COR-L47 (cell line): ENCODE data around the gene AFF3.
"Not testable (repeated sequence)": the region's sequence is repeated elsewhere in the genome, so short reads cannot be mapped to it uniquely, and the experiment has no call there.

Experiments
- DNase-seq: peaks from one replicate; lab custom pipeline; 2025; lab: John Stamatoyannopoulos, UW

Gene AFF3

DNA sequence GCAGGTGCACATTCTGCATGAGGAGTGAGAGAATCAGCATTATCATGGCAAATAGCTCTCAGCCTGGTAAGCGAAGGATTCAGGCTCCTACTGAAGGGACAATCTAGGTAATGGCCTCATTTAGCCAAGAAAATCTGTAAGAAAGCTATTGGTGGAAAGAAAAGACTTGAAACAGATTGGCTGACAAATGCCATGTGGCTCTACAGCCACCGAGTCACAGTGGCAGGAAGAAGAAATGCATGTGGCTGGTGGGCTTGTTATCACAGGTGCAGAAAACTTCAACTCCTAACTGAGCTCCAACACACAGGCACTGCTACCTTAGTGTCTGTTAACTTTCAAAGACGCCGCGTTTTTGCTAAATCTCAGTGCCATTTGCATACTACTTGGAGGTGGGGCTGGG is 592.0 kb downstream of the AFF3 start:
- DNase-seq = no peak

GRCh38 chr2:99545604-99546003 is 596.8 kb downstream of the AFF3 start:
- DNase-seq = peak; percentile 49

DNA sequence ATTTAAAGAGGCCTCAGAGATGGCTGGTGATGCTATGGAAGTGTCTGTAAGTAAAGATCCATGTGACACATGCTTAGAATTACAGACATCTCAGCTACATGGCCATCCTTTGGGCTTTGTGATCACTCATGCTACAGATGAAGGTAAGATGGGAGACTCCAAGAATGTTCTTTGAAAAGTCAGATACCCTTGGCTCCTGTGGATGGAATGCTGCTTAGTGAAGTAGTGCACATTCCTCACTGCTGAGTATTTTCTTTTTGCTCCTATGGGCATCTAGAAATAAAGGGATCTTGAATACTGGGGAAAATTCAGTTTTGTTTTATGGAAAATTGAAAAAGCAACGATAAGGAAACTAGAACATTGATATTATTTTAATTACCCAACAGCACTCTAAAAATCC is 597.3 kb downstream of the AFF3 start:
- no peak for DNase-seq

GRCh38 chr2:99544608-99545007 is 597.8 kb downstream of the AFF3 start:
- no peak for DNase-seq

- DNase-seq = no peak
Observed at GRCh38 chr2:99543247-99543646, 599.1 kb downstream of the AFF3 start.

GRCh38 chr2:99537910-99538485 is 604.4 kb downstream of the AFF3 start:
- DNase-seq = no peak

GRCh38 chr2:99524056-99524455 is 618.3 kb downstream of the AFF3 start:
- DNase-seq = no peak

- no peak for DNase-seq
Observed at GRCh38 chr2:99522157-99522556, 620.2 kb downstream of the AFF3 start.

DNA sequence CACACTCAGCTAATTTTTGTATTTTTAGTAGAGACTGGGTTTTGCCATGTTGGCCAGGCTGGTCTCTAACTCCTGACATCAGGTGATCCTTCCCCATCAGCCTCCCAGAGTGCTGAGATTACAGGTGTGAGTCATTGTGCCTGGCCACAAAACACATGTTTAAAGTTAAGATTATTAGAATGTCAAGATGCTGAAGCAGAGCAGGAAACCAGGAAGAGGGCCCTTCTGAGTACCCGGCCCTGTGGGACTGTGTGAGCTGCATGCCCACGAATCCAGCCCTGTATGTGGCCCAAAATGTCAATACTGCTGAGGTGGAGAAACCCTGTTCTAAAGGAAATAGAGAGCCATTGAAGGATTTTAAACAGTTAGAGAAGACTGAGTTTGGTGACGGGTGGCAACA is 621.6 kb downstream of the AFF3 start:
- DNase-seq = no peak

DNA sequence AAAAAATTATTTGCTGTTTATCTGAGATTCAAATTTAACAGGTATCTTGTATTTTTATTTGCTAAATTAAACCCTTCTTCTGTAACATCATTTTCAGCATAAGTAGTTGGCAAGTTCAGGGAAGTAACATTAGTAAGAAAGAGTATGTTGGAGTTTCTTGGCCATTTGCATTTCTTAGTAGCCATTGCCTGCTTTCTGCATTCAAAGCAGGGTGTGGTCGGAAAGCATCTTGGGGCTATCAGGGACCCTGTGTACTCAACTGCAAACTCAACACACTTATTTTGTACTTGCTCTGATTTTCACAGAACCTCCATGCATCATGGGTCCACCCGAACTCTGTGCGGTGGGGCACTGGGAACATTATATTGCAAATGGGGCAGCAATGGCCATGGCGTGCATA is 622.2 kb downstream of the AFF3 start:
- no peak for DNase-seq

GRCh38 chr2:99514357-99514756 is 628.0 kb downstream of the AFF3 start:
- DNase-seq = no peak

DNA sequence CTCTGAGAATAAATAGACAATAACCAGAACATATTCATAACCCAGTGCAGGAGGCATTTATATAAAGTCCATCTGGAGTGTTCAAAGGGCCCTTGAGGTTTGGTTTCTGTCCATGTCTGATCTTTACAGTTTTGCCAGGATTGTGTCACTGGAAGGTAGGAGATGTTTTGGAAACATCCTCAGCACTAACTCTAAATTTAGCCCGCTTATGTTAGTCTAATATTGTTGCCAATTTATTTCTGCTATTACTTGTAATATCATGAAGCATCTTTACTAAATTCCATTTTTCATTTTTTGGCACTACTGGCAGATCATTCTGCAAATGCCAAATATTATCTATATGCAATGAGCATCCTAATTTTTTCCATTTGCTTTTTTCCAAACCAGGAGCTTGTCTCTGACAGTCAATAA is 630.2 kb downstream of the AFF3 start:
- no peak for DNase-seq

DNA sequence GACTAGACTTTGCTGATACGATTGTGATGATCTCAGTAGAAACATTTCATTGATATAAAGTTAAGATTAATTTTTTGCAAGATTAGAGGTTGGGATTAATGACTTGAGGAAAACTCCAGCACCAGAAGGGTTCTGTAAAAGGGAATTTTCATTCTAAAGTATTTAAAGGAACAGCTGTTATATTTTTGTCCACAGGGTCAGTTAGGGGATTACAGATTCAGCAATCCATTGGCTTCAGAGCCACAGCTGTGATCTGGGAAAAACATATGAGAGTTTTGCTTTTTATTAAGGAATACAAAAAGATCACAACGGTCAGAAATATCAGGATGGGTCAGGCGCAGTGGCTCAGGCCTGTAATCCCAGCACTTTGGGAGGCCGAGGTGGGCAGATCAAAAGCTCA is 633.0 kb downstream of the AFF3 start:
- no peak for DNase-seq

DNA sequence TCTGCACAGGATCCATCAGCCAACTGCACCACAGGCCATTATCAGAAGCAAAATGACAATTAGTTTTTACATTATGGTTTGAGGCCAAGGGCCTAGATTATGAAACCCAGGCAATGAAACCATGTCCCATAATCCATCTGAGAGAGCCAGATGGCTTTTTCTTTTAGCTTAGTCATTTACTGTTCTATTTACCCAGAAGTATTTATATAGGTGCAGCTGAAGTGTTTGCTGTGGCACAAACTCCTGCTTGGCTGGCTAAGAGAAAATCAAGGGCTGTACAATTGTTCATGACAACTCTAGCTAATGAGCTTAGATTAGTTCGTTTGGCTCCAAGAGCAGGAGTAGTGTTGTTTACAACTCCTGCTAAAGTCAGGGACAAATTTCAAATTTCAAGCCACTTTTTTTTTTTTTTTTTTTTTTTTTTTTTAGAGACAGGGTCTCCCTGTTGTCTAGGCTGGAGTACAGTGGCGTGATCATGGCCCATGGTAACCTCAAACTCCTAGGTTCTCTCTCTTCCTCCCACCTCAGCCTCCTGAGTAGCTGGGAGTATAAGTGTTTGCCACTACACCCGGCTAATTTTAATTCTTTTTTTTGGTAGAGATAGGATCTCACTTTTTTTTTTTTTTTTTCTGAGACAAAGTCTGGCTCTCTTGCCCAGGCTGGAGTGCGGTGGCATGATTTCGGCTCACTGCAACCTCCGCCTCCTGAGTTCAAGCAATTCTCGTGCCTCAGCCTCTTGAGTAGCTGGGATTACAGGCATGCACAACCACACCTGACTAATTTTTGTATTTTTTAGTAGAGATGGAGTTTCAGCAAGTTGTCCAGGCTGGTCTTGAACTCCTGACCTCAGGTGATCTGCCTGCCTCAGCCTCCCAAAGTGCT is 634.2 kb downstream of the AFF3 start:
- DNase-seq = peak; percentile 68

DNA sequence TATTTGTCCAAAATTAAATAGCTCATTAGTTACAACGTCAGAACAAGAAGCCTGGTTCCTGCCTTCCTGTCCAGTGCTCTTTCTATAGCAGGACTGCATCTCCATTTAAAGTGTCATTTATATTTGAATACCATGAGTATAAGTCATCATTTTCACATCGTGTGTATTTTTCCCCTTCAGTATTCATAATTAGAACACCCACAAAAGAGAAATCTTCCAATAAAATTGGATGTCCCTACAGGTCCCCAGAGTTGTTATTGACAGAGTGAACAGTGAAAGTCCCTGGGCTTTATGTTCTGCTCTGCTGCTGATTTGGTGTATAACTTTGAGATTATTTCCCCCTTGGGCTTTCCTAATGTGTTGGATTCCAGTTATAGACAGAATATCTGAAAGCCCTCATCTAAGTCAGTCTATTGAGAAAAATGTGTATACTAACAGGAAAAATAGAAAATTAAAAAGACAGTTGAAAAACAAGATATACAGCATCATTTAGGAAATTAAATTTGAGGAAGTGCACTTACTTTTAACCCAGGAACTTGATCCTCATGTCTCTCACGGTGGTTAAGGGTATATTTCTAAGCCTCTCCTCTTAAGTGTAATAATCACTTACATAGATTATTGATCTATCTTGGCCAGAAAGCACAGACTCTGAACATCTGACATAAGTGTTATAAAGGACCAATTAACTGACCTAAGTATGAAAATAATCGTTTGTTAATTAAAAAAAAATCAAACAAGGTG is 637.4 kb downstream of the AFF3 start:
- no peak for DNase-seq

DNA sequence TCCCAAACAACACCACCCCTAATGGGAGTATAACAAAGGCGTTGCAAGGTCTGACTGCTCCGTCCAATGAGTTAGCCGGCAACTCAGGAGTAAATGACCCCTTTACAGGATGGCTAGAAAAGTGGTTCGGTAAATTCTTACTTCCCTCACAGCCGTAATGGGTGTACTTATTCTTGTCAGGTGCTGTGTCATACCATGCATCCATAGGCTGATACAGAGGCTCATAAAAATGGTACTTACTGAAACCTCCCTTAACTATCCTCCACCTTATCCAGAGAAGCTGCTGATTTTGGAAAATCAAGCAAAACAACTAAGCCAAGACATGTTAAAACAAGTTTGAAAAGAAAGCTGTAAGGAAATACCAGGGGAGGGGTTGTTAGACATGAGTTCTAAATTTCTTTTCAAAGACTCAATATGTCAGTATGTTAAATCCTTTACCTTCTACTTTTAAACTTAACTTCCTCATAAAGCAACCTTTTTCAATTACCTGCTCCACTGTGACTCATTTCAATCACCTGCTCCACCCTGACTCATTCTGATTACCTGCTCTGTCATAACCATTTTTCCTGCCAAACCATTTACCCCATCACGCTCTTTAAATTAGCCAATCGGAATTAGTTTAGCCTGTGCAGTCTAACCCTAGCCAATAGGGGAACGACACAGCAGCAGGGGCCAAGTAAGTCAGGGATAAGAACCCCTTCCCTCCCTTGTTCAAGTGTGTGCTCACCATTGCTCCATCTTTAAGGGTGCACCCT is 638.6 kb downstream of the AFF3 start:
- DNase-seq = not testable (repeated sequence)

GRCh38 chr2:99496021-99496420 is 646.4 kb downstream of the AFF3 start:
- no peak for DNase-seq
